LNCAP (cell line): ENCODE data around the gene KCNK1.

Experiments used
- CTCF ChIP-seq: fragments of 450-650 bp; IDR thresholded peaks from 2 replicates; pipeline ENCODE4 v1.5.1; 2017; ENCODE audit warnings: mild to moderate bottlenecking

Gene KCNK1

DNA sequence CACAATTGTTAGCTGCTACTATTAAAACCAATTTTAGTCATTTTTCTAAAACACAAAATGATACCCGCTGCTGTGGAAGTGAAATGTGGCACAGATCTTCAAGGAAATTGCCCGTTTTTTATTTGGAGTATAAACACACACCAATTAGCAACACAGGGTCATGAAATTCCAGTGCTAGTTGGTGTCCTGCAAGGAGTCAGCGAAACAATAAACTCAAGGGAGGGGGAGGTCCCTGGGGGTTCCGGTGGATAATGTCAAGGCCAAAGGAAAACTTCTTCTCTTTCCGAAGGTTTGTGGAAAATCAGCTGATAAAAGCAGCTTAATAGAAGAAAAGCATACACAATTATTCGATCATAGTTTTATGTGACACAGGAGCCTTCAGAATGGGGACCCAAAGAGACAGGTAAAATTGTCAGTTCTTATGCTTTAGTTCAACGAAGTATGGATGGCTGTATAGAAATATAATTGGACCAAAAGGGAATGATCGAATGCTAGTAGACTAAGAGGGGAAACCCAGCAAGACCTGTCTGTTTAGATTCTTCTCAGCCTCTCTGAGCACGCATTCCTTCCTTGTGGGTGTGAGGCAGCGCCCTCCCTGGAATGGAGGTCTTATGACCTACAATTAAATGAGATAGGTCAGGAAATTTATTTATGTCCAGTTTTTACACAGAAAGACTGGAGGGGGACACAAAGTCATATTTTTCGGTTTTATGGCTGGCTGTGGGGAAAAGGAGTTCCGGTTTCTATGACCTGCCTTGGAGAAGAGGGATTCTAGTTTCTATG is 65.9 kb downstream of the KCNK1 start:
- TF ChIP-seq CTCF, result no peak

- TF ChIP-seq CTCF, result no peak
Measured at GRCh38 chr1:233681285-233681684, 67.4 kb downstream of the KCNK1 start.

DNA sequence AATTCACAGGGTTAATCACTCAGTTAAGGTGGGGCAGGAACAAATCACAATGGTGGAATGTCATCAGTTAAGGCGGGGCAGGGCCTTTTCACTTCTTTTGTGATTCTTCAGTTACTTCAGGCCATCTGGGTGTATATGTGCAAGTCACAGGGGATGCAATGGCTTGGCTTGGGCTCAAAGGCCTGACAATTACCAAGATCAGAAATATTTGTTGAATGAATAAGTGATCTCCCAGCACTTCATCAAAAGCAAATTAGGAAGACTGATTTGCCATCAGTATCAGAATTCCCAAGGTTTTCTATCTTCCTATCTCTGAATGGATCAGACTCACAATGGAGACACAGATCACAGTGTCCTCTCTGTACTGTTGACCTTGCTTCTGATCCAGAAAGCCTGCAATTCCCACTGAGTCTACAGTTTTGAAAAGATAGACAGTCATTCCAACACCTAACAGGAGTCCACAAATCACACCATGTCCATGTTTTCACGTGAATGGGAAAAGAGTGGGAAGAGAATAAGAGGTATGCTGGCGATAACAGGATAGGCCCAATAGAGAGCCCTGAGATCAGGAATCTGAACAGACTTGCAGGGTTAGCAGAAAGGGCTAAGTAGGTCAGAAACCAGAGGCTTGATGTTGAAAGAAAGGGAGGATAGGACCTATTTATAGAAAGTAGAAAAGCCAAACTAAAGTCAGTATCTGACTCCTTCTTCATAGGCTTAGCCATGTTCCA is 75.3 kb downstream of the KCNK1 start:
- TF ChIP-seq CTCF, result no peak

- no peak for TF ChIP-seq CTCF
Measured at GRCh38 chr1:233689748-233690254, 75.9 kb downstream of the KCNK1 start.

- TF ChIP-seq CTCF, result no peak
Measured at GRCh38 chr1:233695901-233696300, 82.0 kb downstream of the KCNK1 start.

DNA sequence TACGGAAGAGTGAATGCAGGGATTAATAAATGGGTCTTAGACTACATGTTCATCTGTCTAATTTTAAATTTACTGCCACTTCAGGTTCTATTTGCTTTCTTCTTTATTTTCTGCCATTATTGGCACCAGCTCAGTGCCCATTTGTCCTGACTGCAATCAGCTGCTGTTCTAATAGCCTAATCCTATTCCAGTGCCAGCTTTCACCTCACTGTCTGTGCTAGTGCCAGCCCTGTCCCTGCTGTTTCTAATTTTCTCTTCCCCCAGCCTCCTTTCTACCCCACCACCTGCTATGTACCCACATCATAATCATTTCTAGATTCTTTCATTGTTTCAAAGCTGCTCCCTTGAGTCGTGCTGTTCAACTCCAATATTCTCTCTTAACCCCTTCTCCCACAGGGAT is 86.4 kb downstream of the KCNK1 start:
- TF ChIP-seq CTCF, result no peak

DNA sequence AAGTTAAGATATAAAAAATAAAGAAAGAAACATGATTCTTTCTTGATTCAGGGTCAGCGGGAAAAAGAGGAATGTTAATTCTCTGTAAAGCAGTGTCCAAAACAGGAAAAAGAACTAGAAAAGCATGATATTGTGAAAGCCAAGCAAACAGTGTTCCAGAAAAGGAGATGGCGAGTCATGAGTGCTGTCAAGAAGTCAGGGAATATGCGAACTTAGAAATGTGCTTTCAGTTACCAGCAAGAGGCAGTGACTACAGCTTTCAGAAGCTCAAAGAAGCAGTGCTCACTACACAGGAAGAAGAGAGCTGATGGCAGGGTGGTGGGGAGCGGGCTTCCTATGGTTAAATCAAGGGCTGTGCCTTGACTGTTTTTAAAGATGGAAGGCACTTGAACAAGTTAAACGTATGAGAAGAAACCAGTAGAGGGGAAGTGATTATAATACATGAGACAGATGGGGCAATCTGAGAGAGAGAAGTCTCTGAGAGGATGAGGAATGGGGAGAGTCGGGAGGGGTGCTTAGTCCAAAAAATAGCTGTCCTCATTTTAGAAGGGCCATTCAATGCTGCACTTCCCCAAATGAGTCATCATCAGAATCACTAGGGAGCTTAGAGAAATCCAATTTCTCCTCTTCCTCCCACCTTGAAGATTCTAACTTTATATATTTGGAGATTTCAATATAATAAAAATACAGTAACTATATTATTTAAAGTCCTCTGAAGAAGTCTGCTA is 90.4 kb downstream of the KCNK1 start:
- no peak for TF ChIP-seq CTCF
